Measurements from ENCODE around the gene POMT2. TPM values are rescaled to one million over a fixed set of nuclear protein-coding genes. Genes with fewer than 3 reads are reported as not detected.
"Not testable (repeated sequence)": the region's sequence is repeated elsewhere in the genome, so short reads cannot be mapped to it uniquely, and the experiment has no call there.

The POMT2 gene
- total RNA-seq, 4 donors from 2014 or later, result 19.1 to 36.4 (median 25.7) TPM

DNA sequence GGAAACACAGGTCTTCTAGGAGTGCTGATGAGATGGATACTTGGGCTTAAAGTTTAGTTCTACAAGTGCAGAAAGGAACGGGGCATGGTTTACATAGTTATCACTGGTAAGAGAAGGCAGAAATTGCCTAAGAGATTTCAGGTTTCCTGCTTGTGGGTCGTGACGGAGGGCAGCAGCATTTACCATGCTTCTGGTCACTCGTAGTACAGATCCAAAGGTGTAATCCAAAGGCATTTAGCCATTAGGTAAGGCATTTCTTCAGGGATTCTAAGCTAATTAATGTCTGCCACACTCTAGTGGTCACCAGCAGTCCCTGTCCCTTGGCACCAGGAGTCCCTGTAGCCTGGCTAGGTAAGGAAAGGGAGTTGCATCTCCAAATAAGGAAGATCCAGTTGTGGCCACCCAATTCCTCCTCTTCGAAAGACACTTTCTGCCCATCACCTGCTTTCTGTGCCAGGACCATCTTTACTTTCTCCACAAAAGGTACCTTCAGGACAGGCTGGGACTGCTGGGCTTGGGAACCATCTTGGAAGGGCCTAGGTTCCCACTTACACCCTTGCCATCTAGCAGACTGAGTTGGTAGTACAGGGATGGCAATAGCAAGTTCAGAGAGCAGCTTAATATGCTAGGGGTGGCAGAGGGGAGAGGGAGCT lies 1.7 kb upstream of the POMT2 start:
- WGBS, 2 donors, result 67 to 72% methylated on average over 5 of the region's 5 CpGs
- H3K36me3 ChIP-seq, result no peaks in the 10 kb centered on the region
- peaks cover 11 to 33% of the 10 kb centered on the region in 2 donors for H3K4me1 ChIP-seq
- H3K9me3 ChIP-seq, result no peaks in the 10 kb centered on the region
- no peak for DNase-seq
- H3K4me3 ChIP-seq (replicated peaks in 1 of 3), result peak overlapping the region in 1 of 3 donors; percentile 99
- TF ChIP-seq POLR2A (IDR thresholded peaks at IDR 0.05) (no peak), CTCF (IDR thresholded peaks at IDR 0.05) (no peak)
- peak overlapping the region; percentile 98 to 99 (median 98) for H3K27ac ChIP-seq
- intact Hi-C loops (cut with DNase I), result no loop called here
- no peaks in the 10 kb centered on the region for H3K27me3 ChIP-seq

DNA sequence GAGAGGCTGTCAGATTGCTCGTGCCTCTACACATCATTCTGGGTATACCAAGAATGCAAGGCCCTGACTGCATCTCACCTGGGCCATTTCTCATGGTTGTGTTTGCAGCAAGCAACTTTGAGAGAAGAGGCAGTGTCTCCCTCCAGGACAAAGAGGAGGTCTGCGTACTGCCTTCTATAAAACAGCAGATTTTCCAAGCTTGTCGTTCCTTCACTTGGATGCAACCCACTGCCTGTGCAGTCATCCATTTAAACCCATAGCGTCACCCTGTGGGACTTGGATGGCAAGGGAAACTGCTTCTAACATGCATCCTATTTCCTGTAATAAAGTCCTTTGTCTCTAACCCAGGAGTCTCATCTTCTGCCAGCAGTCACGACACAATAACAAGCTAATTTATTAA lies 1.3 kb downstream of the POMT2 start:
- 29 to 43% methylated on average over 5 of the region's 5 CpGs for WGBS, 2 donors
- Histone ChIP-seq H3K27me3 (no peaks in the 10 kb centered on the region), H3K36me3 (no peaks in the 10 kb centered on the region), H3K4me1 (peaks cover 14 to 45% of the 10 kb centered on the region in 2 donors), H3K9me3 (no peaks in the 10 kb centered on the region), H3K4me3 (replicated peaks in 1 of 3) (no peak overlapping the region), H3K27ac (no peak overlapping the region)
- TF ChIP-seq CTCF (IDR thresholded peaks at IDR 0.05) (no peak), POLR2A (IDR thresholded peaks at IDR 0.05) (no peak)
- intact Hi-C loops (cut with DNase I), result loop anchor here (5.0 to 10.0 kb wide), 2 partner anchors 143 to 165 kb away; no protein-coding TSS in a partner anchor
- DNase-seq, result peak in 1 of 2 donors; percentile 19

DNA sequence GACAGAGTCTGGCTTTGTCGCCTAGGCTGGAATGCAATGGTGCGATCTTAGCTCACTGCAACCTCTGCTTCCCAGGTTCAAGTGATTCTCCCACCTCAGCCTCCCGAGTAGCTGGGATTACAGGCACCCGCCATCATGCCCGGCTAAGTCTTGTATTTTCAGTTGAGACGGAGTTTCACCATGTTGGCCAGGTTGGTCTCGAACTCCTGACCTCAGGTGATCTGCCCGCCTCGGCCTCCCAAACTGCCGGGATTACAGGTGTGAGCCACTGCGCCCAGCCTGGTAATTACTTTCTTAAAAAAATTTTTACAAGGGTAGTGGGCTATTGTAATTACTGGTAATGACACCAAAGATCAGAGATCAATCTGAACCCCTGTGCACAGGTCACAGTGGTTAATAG lies 1.9 kb downstream of the POMT2 start:
- intact Hi-C loops (cut with DNase I), result loop anchor here (5.0 to 10.0 kb wide), 2 partner anchors 144 to 164 kb away; no protein-coding TSS in a partner anchor
- peaks cover 21 to 52% of the 10 kb centered on the region in 2 donors for H3K4me1 ChIP-seq
- not testable (repeated sequence) for DNase-seq; H3K36me3 ChIP-seq; H3K9me3 ChIP-seq; H3K27me3 ChIP-seq; H3K27ac ChIP-seq; H3K4me3 ChIP-seq (replicated peaks in 1 of 3)
- WGBS, 2 donors, result 94 to 96% methylated on average over 11 of the region's 11 CpGs

DNA sequence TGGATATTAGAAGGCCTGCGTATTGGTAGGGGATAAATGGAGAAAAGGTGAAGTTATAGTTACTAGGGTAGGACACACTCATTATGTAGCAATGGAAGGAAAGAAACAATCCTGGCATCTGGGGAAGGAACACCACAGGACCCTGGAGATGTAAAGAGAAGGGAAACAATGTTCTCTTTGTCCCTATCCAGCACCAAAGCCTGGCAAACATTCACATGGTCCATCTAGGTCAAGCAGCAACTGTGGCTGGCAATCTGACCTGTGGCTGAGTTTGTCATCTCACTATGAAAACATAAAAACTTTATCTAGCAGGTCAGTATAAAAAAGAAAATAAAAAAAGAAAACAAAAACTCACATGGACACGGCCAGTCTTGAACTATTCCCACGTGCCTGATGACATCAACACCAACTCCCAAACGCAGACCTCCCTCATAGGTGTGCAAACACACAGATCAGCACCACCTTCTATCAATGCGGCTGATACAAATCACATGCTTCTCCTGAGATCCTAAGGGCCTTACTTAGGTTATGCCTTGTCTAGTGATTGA lies 2.6 kb downstream of the POMT2 start:
- TF ChIP-seq POLR2A (IDR thresholded peaks at IDR 0.05), result no peak
- no peak for TF ChIP-seq CTCF (IDR thresholded peaks at IDR 0.05)
- Histone ChIP-seq H3K27ac (peak overlapping the region in 1 of 3 donors; percentile 24), H3K27me3 (no peaks in the 10 kb centered on the region), H3K36me3 (no peaks in the 10 kb centered on the region), H3K4me3 (replicated peaks in 1 of 3) (no peak overlapping the region), H3K4me1 (peaks cover 28 to 59% of the 10 kb centered on the region in 2 donors), H3K9me3 (no peaks in the 10 kb centered on the region)
- intact Hi-C loops (cut with DNase I), result loop anchor here (5.0 to 10.0 kb wide), 2 partner anchors 144 to 163 kb away; no protein-coding TSS in a partner anchor
- DNase-seq, result no peak
- WGBS, 2 donors, result 73 to 86% methylated on average over 5 of the region's 5 CpGs

DNA sequence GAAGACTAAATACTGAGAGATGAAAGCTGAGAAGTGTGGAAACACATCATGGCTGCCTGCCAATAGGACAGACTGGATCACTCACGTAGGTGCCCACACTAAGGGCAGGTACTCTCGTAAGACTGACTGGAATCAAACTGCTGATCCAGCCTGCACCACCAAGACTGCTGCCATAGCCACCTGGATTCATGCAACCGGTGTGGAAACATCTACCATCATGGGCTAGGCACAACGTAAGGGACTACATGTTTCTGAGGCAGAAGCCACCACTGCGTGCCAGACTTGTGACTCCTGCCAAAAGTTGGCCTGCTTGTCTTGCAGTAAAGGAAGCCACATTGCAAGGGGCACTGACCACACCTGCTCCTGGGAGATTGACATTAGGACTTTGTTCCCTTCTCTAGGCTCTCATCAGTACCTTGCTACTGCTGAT lies 3.8 kb downstream of the POMT2 start:
- Histone ChIP-seq H3K4me3 (replicated peaks in 1 of 3) (no peak overlapping the region), H3K27me3 (no peaks in the 10 kb centered on the region), H3K27ac (peak overlapping the region in 1 of 3 donors; percentile 34), H3K9me3 (no peaks in the 10 kb centered on the region), H3K4me1 (peaks cover 27 to 64% of the 10 kb centered on the region in 2 donors), H3K36me3 (no peaks in the 10 kb centered on the region)
- intact Hi-C loops (cut with DNase I), result loop anchor here (5.0 to 10.0 kb wide), 2 partner anchors 145 to 162 kb away; no protein-coding TSS in a partner anchor
- DNase-seq, result peak; percentile 47 to 59
- TF ChIP-seq POLR2A (IDR thresholded peaks at IDR 0.05) (no peak), CTCF (IDR thresholded peaks at IDR 0.05) (no peak)
- WGBS, 2 donors, result 30 to 55% methylated on average over 2 to 5 of the region's 5 CpGs
